ENCODE measurements around the gene BTBD1.
"Not testable (repeated sequence)": the region's sequence is repeated elsewhere in the genome, so short reads cannot be mapped to it uniquely, and the experiment has no call there.

Gene BTBD1

GRCh38 chr15:83098079-83098478 is 31.0 kb upstream of the BTBD1 start:
- no peak for DNase-seq (ENCODE audit: low read depth, low spot score)
- H3K27ac ChIP-seq = no peak overlapping the region

DNA sequence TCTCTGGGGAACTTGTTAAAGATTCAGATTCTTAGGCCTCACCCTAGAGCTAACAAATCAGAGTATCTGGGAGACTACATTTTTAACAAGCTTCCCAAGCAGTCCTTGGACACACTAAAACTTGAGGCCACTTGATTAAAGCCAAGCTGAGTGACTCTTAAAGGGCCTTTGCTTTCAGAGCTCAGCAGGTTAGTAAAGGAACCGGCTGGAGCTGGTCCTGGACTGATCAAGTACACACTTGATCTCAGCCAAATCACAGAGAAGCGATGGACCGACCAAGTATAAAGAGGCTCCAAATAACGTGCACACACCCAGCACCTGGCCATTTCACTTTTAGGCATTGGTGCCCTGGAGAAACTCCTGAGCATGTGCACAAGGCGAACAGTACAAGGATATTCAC is 27.5 kb upstream of the BTBD1 start:
- H3K27ac ChIP-seq = no peak overlapping the region
- DNase-seq (ENCODE audit: low read depth, low spot score) = no peak

GRCh38 chr15:83092309-83092976 is 25.4 kb upstream of the BTBD1 start:
- peak; percentile 41 for DNase-seq (ENCODE audit: low read depth, low spot score)
- H3K27ac ChIP-seq = peak overlapping the region; percentile 65

DNA sequence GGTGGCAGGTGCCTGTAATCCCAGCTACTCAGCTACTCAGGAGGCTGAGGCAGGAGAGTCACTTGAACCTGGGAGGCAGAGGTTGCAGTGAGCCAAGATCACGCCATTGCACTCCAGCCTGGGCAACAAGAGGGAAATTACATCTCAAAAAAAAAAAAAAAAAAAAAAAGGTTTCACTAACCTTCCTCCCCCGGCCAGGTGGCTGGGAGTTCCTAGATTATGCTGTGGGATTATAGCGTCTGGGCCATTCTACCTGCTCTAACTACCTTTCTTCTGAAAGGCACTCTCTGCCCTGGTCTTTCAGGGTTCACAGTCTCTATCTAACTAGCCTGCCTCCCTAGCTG is 24.9 kb upstream of the BTBD1 start:
- peak overlapping the region; percentile 65 for H3K27ac ChIP-seq

DNA sequence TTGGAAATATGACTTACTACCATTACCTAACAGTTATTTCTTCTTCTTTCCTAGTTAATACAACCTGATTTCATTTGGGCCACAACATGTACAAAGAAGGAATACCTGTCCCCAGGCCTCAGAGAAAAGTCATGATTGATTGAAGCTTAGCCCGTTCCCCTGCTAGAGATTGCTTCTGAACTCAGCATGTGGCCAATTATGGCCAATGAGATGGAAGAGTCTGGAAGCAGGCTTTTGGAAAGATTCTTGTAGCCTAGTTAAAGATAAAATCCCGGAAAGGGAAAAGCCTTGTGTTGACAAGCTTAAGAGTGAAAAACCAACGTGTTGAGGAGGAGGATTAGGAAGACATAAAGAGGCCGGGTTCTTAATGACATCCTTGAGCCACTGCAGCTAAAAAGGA is 23.4 kb upstream of the BTBD1 start:
- no peak overlapping the region for H3K27ac ChIP-seq
- DNase-seq (ENCODE audit: low read depth, low spot score) = no peak

More for the DNA sequence above, 24.9 kb upstream of the BTBD1 start:
- not testable (repeated sequence) for DNase-seq (ENCODE audit: low read depth, low spot score)

- no peak overlapping the region for H3K27ac ChIP-seq
- no peak for DNase-seq (ENCODE audit: low read depth, low spot score)
Observed at GRCh38 chr15:83088876-83089275, 21.8 kb upstream of the BTBD1 start.

DNA sequence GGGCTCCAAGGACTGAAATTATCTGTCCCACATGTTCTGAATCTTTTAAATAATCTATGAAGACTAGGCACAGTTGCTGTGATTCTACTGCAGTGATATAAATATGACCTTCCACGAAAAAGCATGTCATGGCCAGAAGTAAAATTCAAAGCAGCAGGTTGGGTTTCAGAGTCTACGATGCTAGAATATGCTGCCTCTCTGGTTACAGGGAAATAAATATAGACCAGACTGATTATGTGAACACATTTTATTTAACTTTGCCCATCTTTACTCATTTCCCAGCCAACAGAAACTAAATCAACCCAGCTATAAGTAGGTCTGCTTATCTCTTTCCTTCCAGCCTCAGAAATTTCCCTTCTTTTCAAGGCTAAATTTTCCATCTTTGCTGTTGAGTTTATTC is 20.5 kb upstream of the BTBD1 start:
- no peak overlapping the region for H3K27ac ChIP-seq
- no peak for DNase-seq (ENCODE audit: low read depth, low spot score)

- not testable (repeated sequence) for H3K27ac ChIP-seq; DNase-seq (ENCODE audit: low read depth, low spot score)
Observed at GRCh38 chr15:83085864-83086552, 19.0 kb upstream of the BTBD1 start.

DNA sequence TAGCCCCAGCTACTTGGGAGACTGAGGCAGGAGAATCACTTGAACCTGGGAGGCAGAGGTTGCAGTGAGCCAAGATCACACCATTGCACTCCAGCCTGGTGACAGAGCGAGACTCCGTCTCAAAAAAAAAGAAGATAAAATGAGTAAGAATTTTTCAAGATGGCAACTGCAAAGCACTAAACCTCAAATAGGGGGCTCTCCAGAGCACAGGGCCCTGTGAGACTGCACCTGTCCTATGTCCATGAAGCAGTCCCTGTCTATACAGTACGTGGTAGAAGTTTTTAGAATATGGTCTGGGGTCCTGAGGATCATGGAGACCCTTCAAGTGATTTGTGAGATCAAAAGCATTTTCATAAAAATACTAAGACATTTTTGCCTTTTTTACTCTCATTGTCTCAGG is 18.4 kb upstream of the BTBD1 start:
- H3K27ac ChIP-seq; DNase-seq (ENCODE audit: low read depth, low spot score): not testable (repeated sequence)

GRCh38 chr15:83082730-83083386 is 15.8 kb upstream of the BTBD1 start:
- no peak for DNase-seq (ENCODE audit: low read depth, low spot score)
- no peak overlapping the region for H3K27ac ChIP-seq

DNA sequence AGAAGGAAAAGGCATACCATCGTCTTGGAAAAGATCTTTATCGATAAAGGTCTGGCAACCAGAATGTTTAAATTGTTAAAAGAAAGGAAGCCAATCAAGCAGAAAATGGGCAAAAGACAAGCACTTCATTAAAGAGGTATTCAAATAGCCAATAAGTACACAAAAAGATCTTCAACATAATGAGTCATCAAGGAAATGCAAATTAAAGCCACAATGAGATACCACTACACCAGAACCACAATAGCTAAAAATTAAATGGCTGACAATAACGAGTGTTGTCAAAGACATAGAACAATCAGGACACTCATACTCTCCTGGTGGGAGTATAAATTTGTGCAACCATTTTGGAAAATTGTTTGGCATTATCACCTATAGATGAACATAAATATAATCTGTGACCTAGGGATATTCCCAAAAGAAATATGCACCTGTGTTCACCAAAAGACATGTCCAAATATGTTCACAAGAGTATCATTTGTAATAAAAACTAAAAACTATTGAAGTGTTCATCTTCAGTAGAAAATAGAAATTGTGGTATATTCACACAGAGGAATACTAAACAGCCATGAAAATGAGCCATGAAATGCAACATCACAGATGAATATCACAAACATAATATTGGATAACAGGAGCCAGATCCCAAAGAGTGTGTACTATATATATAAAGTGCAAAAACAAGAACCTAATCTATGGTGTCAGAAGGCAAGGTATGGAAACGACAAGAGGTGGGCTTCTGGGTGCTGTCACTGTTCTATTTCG is 14.4 kb upstream of the BTBD1 start:
- no peak for DNase-seq (ENCODE audit: low read depth, low spot score)
- no peak overlapping the region for H3K27ac ChIP-seq

DNA sequence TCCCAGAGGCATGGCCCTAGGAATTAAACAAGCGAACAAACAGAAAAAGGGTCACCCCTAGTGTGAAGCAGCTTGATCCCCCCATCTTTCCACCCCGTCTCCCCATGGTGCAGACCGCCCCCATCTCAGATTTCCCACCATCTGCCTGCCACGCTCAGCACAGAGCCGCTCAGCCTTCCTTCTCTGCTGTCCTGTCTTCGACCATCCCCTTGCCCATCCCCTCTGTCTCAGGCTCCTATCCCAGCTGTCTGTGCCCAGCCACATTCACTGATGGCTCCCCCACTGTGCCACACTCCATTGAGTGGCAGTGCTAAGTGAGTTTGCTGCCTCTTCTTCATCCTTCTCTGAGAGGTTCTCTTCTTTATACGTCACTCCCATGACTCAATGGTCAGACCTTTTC is 11.7 kb upstream of the BTBD1 start:
- no peak for DNase-seq (ENCODE audit: low read depth, low spot score)

GRCh38 chr15:83077491-83078230 is 10.6 kb upstream of the BTBD1 start:
- no peak for DNase-seq (ENCODE audit: low read depth, low spot score)
- no peak overlapping the region for H3K27ac ChIP-seq

More for the DNA sequence above, 11.7 kb upstream of the BTBD1 start:
- no peak overlapping the region for H3K27ac ChIP-seq

GRCh38 chr15:83069211-83069642 is 2.2 kb upstream of the BTBD1 start:
- DNase-seq (ENCODE audit: low read depth, low spot score); H3K27ac ChIP-seq: not testable (repeated sequence)

DNA sequence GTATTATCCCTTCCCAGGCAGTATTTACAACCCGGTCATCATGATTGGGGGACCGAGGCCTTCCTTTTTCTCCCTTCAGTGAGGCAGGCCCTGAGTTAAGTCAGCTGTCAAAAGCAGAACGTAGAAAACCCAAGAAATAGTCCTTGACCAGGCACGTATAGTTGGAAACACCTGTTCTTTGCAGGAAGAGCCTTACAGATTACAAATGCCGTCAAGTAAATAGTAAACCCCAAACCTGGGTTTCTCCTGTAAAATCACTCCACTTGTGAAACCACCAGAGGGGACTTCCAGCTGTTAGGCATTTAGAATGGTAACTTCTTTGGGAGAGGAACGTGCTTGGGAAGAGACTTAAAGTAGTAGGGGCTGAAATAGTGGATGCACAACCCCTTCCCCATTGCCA is 1.0 kb upstream of the BTBD1 start:
- DNase-seq (ENCODE audit: low read depth, low spot score) = no peak
- peak overlapping the region; percentile 79 for H3K27ac ChIP-seq

GRCh38 chr15:83067638-83067962 is 548 bp upstream of the BTBD1 start:
- H3K27ac ChIP-seq = peak overlapping the region; percentile 79
- no peak for DNase-seq (ENCODE audit: low read depth, low spot score)

DNA sequence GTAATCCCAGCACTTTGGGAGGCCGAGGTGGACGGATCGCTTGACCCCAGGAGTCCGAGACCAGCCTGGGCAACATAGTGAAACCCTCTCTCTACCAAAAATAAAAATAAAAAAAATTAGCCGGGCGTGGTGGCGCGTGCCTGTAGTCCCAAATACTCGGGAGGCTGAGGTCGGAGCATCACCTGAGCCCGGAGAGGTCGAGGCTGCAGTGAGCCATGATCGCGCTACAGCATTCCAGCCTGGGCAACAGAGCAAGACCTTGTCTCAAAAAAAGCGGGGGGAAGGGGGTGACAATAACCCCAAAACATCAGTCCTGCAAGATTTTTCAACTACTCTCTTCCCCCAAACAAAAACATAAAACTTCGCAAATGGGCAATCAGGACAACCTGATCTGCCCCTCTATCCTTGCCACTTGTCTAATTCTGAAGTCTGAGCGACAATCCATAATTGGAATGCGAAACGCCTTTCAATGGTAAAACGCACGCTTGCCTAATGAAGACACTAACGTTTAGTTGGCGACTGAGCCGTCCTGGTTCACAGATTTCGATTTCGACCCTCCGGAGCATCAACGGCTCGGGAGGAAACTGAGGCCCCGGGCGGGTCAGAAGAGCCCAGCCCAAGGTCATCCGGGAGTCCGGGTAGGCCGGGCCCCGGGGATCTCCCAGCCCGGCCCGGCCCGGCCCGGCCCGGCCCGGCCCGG is 868 bp downstream of the BTBD1 start:
- H3K27ac ChIP-seq = peak overlapping the region; percentile 79
- no peak for DNase-seq (ENCODE audit: low read depth, low spot score)

DNA sequence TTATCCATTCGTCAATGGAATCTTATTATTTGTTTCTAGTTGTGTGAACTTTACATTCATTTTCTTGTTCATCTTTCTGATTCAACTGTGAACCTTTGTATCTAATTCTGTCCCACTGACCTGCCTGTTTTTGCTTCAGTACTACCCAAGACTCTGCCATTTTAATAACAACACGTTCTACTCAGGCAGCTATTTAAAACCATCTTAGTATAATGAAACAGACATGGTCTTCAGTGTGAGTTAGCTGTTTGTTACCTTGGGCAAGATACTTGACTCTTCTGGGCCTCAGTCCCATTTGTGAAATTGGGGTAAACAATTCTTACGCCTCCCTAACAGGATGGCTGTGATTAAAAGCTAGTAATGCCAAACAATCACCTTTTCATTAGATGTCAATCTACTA is 1.6 kb downstream of the BTBD1 start:
- no peak overlapping the region for H3K27ac ChIP-seq
- DNase-seq (ENCODE audit: low read depth, low spot score) = no peak

GRCh38 chr15:83064859-83065258 is 2.2 kb downstream of the BTBD1 start:
- DNase-seq (ENCODE audit: low read depth, low spot score) = no peak
- no peak overlapping the region for H3K27ac ChIP-seq

- DNase-seq (ENCODE audit: low read depth, low spot score) = no peak
- no peak overlapping the region for H3K27ac ChIP-seq
Observed at GRCh38 chr15:83063551-83063950, 3.5 kb downstream of the BTBD1 start.

Data from epithelial cell of prostate (primary cell).